ENCODE measurements around the gene ASCC1.

DNA sequence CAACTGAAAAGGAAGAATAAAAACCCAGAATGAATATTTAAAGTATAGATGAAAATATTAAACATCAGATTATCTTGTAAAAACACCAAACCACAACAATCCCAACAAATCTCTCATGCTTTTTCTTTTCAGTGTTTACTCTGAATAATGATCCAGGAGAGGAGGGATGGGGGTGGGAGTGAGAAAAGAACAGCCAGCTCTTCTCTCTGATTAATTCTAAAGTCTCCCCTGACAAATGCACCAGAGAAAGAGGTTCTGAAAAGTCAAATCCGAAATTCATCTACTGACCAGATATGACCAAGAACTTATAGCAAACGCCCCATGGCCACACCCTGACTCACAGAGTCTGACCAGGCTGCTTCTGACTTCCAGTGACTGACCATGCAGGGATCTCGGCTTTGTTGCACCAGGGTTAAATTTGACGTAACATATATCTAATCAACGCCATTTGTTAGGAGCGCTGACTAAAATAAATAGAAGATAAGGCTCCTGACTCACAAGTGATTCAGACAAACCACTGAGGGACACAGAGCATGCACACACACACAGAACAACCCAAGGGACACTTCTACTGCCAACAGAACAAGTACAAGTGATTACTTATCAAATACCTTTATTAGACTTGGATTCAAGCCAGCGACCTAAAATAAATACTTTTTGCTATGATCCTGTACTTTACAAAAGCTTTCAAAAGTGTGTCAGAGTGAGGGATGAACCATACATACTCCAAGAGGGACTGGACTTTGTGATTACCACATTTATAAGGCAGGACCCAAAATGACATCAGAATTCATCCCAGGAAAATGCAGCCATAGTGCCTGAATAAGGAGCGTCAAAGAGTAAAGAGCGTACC, 118.4 kb downstream of the ASCC1 start:
- TF ChIP-seq, protein P1, sequence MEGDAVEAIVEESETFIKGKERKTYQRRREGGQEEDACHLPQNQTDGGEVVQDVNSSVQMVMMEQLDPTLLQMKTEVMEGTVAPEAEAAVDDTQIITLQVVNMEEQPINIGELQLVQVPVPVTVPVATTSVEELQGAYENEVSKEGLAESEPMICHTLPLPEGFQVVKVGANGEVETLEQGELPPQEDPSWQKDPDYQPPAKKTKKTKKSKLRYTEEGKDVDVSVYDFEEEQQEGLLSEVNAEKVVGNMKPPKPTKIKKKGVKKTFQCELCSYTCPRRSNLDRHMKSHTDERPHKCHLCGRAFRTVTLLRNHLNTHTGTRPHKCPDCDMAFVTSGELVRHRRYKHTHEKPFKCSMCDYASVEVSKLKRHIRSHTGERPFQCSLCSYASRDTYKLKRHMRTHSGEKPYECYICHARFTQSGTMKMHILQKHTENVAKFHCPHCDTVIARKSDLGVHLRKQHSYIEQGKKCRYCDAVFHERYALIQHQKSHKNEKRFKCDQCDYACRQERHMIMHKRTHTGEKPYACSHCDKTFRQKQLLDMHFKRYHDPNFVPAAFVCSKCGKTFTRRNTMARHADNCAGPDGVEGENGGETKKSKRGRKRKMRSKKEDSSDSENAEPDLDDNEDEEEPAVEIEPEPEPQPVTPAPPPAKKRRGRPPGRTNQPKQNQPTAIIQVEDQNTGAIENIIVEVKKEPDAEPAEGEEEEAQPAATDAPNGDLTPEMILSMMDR (IDR thresholded peaks at IDR 0.05; ENCODE audit: insufficient read depth, low read length, poor library complexity, severe bottlenecking) = no peak
- TF ChIP-seq EZH2phosphoT487 (conservative IDR thresholded peaks at IDR 0.05; ENCODE audit: low read length) = no peak

Data from SU-DHL-6 (cell line).